GM19463 (cell line): Measurements from ENCODE around the gene RAP1GAP2.
"Not testable (repeated sequence)": the region's sequence is repeated elsewhere in the genome, so short reads cannot be mapped to it uniquely, and the experiment has no call there.

Experiments used
- ATAC-seq: cut with Tn5 transposase; IDR thresholded peaks from one replicate; pipeline ENCODE4 v1.9.1; 2021; ENCODE audit warnings: mild to moderate bottlenecking, moderate library complexity; ENCODE audit not compliant: unreplicated experiment

The RAP1GAP2 gene

GRCh38 chr17:2990396-2990795, 194.2 kb downstream of the RAP1GAP2 start:
- no peak for ATAC-seq

- ATAC-seq, result not testable (repeated sequence)
Measured at GRCh38 chr17:2991396-2992180, 195.3 kb downstream of the RAP1GAP2 start.

GRCh38 chr17:2994441-2994840, 198.2 kb downstream of the RAP1GAP2 start:
- ATAC-seq, result no peak

GRCh38 chr17:2995377-2995776, 199.1 kb downstream of the RAP1GAP2 start:
- no peak for ATAC-seq

- no peak for ATAC-seq
Measured at GRCh38 chr17:2995886-2996809, 199.9 kb downstream of the RAP1GAP2 start.

- ATAC-seq, result no peak
Measured at GRCh38 chr17:2996810-2997670, 200.8 kb downstream of the RAP1GAP2 start.

- ATAC-seq, result not testable (repeated sequence)
Measured at GRCh38 chr17:2998469-2998901, 202.2 kb downstream of the RAP1GAP2 start.

GRCh38 chr17:3002538-3003295, 206.5 kb downstream of the RAP1GAP2 start:
- peak; percentile 70 for ATAC-seq

- no peak for ATAC-seq
Measured at GRCh38 chr17:3003296-3004149, 207.3 kb downstream of the RAP1GAP2 start.

- ATAC-seq, result no peak
Measured at GRCh38 chr17:3004150-3004801, 208.0 kb downstream of the RAP1GAP2 start.

GRCh38 chr17:3004925-3005324, 208.7 kb downstream of the RAP1GAP2 start:
- ATAC-seq, result no peak

- no peak for ATAC-seq
Measured at GRCh38 chr17:3005696-3006095, 209.5 kb downstream of the RAP1GAP2 start.

GRCh38 chr17:3006801-3007200, 210.6 kb downstream of the RAP1GAP2 start:
- no peak for ATAC-seq

GRCh38 chr17:3007651-3008121, 211.4 kb downstream of the RAP1GAP2 start:
- no peak for ATAC-seq

- no peak for ATAC-seq
Measured at GRCh38 chr17:3008336-3009288, 212.4 kb downstream of the RAP1GAP2 start.

GRCh38 chr17:3009411-3009920, 213.2 kb downstream of the RAP1GAP2 start:
- no peak for ATAC-seq

GRCh38 chr17:3011891-3012290, 215.7 kb downstream of the RAP1GAP2 start:
- no peak for ATAC-seq
